A673 (cell line): ENCODE data around the gene SP2. TPM values are rescaled to one million over a fixed set of nuclear protein-coding genes. Genes with fewer than 3 reads are reported as not detected.

Experiments used
- BruUV-seq: library from RNA; stranded (reverse); fragments of 400-500 nt; replicated peaks from 2 replicates; lab custom pipeline; 2021; lab: Mats Ljungman, UMichigan
- CTCF ChIA-PET: fragments of 300-600 bp; sonication (Branson Sonifier 250); formaldehyde crosslinking; loops from one replicate; lab custom pipeline; 2022; ENCODE audit warnings: antibody characterized with exemption; lab: Charles Lee
- POLR2A ChIA-PET: fragments of 300-600 bp; sonication (Branson Sonifier 250); formaldehyde crosslinking; loops from one replicate; lab custom pipeline; 2022; ENCODE audit warnings: antibody characterized with exemption; ENCODE audit not compliant: low non-redundant PET; lab: Charles Lee
- DNase-seq: peaks from one replicate; pipeline ENCODE4 v3.0.0-alpha.2; 2015; ENCODE audit warnings: low spot score
- H3K27ac ChIP-seq: fragments of 200-600 bp; sonication (generic); 2 replicates; pipeline ENCODE4 v1.5.1; 2016; ENCODE audit warnings: mixed run types, low read depth, mild to moderate bottlenecking, mixed read lengths, antibody characterized with exemption, low read length; ENCODE audit not compliant: poor library complexity, severe bottlenecking
- H3K27me3 ChIP-seq: fragments of 200-600 bp; sonication (generic); replicated peaks from 2 replicates; pipeline ENCODE4 v1.6.1; 2017; ENCODE audit warnings: mixed run types, low read depth, mild to moderate bottlenecking, mixed read lengths, antibody characterized with exemption, low read length; ENCODE audit not compliant: insufficient read depth, poor library complexity
- H3K36me3 ChIP-seq: fragments of 200-600 bp; sonication (generic); 2 replicates; pipeline ENCODE4 v1.6.1; 2016; ENCODE audit warnings: mixed run types, mild to moderate bottlenecking, mixed read lengths, antibody characterized with exemption, low read length; ENCODE audit not compliant: insufficient read depth, poor library complexity, severe bottlenecking
- H3K4me1 ChIP-seq: fragments of 200-600 bp; sonication (generic); 2 replicates; pipeline ENCODE4 v1.6.1; 2017; ENCODE audit warnings: mixed run types, mild to moderate bottlenecking, mixed read lengths, antibody characterized with exemption, low read length; ENCODE audit not compliant: insufficient read depth, poor library complexity, severe bottlenecking
- H3K4me3 ChIP-seq: fragments of 200-600 bp; sonication (generic); 2 replicates; pipeline ENCODE4 v1.5.1; 2016; ENCODE audit warnings: low read depth, mixed run types, mild to moderate bottlenecking, mixed read lengths, low read length; ENCODE audit not compliant: poor library complexity, severe bottlenecking
- H3K9me3 ChIP-seq: fragments of 200-600 bp; sonication (generic); 2 replicates; pipeline ENCODE4 v1.6.1; 2016; ENCODE audit warnings: mixed run types, low read depth, mild to moderate bottlenecking, mixed read lengths, antibody characterized with exemption, low read length; ENCODE audit not compliant: poor library complexity, severe bottlenecking
- EZH2 ChIP-seq: fragments of 200-600 bp; sonication (generic); IDR thresholded peaks from 2 replicates; pipeline ENCODE4 v1.6.1; 2017; ENCODE audit warnings: borderline replicate concordance, low read depth, mild to moderate bottlenecking, mixed read lengths, antibody characterized with exemption, low read length; ENCODE audit not compliant: poor library complexity, severe bottlenecking
- intact Hi-C: fragments of 100-400 bp; cut with micrococcal nuclease; formaldehyde crosslinking; loops from one replicate; pipeline ENCODE4 v1.10.0; 2022; ENCODE audit not compliant: unreplicated experiment
- total RNA-seq: library from RNA; stranded (reverse); gene quantifications from 2 replicates; pipeline ENCODE4 v1.2.3, GENCODE V29; 2021
- TF ChIP-seq, protein P1 (sequence below): fragments of 300-800, 200-600 bp; sonication (generic); conservative IDR thresholded peaks from 2 replicates; pipeline ENCODE4 v1.5.1; 2017; ENCODE audit warnings: low read depth, mild to moderate bottlenecking, antibody characterized with exemption, low read length, moderate library complexity, mixed read lengths

SP2 gene
- total RNA-seq, 1 experiment from 2014 or later = 19.5 TPM

DNA sequence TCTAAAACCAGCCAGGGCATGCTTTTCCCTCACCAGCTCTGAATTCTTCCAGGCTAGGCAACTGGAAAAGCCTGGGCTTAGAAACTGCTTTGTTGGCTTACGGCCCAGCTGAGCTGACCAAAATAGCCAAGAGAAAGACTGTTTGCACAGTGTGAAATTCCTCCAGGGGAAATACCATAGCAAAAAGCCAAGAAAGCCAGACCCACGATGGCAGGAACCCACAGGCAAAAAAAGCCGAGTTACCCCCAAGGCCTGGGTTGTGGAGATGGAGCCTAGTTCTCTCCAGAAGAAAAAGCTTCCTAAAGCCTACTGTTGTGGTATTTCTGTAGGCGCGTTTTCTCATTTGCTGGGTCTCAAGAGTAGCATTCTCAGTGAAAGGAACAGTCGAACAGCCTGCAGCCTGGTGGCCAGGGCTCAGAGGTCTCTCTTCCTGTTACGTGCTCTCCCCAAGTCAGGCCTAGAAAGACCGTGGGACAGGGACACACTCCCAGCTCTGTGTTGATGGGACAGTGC lies 9.2 kb downstream of the SP2 start:
- intact Hi-C loops = no loop called here
- DNase-seq = no peak
- POLR2A ChIA-PET = no interaction called here

DNA sequence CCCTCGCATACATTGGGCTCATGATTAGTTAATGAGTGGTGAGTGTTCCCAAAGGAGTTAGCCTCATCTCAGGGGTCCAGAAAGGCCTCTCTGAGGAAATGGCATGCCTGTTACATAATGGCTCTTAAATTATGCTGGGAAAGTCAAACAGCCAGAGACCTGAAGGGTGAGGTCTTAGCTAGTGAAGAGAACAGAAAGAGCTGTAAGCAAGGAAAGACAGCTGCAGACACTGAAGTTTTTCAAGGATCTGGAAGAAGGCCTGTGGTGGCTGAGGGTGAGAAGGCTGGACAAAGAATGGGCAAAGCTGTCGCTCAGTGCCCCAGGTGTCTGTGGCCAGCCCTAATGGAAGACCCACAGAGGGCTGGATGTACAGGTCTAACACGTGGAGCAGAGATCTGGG lies 10.4 kb downstream of the SP2 start:
- DNase-seq = no peak
- TF ChIP-seq, protein P1, sequence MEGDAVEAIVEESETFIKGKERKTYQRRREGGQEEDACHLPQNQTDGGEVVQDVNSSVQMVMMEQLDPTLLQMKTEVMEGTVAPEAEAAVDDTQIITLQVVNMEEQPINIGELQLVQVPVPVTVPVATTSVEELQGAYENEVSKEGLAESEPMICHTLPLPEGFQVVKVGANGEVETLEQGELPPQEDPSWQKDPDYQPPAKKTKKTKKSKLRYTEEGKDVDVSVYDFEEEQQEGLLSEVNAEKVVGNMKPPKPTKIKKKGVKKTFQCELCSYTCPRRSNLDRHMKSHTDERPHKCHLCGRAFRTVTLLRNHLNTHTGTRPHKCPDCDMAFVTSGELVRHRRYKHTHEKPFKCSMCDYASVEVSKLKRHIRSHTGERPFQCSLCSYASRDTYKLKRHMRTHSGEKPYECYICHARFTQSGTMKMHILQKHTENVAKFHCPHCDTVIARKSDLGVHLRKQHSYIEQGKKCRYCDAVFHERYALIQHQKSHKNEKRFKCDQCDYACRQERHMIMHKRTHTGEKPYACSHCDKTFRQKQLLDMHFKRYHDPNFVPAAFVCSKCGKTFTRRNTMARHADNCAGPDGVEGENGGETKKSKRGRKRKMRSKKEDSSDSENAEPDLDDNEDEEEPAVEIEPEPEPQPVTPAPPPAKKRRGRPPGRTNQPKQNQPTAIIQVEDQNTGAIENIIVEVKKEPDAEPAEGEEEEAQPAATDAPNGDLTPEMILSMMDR = no peak
- no peak for TF ChIP-seq EZH2
- Histone ChIP-seq H3K9me3 (no peaks in the 10 kb centered on the region), H3K36me3 (no peaks in the 10 kb centered on the region), H3K4me1 (no peaks in the 10 kb centered on the region), H3K27me3 (no peaks in the 10 kb centered on the region), H3K27ac (no peak overlapping the region), H3K4me3 (no peak overlapping the region)
- BruUV-seq = no TSS peak
- ChIA-PET CTCF (no interaction called here), POLR2A (no interaction called here)
- intact Hi-C loops = no loop called here

More for the DNA sequence above, 9.2 kb downstream of the SP2 start:
- H3K27ac ChIP-seq = peak overlapping the region; percentile 48
- H3K4me3 ChIP-seq = no peak overlapping the region
- TF ChIP-seq, protein P1 = no peak
- TF ChIP-seq EZH2 = no peak
- no peaks in the 10 kb centered on the region for H3K27me3 ChIP-seq
- CTCF ChIA-PET = no interaction called here
- no peaks in the 10 kb centered on the region for H3K9me3 ChIP-seq
- no peaks in the 10 kb centered on the region for H3K4me1 ChIP-seq
- no TSS peak for BruUV-seq
- no peaks in the 10 kb centered on the region for H3K36me3 ChIP-seq

GRCh38 chr17:47907932-47908562 lies 12.0 kb downstream of the SP2 start:
- ChIA-PET CTCF (no interaction called here), POLR2A (no interaction called here)
- H3K4me1 ChIP-seq = no peaks in the 10 kb centered on the region
- no peaks in the 10 kb centered on the region for H3K27me3 ChIP-seq
- H3K27ac ChIP-seq = no peak overlapping the region
- no peak for TF ChIP-seq EZH2
- TF ChIP-seq, protein P1 = no peak
- intact Hi-C loops = no loop called here
- DNase-seq = no peak
- no peak overlapping the region for H3K4me3 ChIP-seq
- H3K9me3 ChIP-seq = no peaks in the 10 kb centered on the region
- H3K36me3 ChIP-seq = no peaks in the 10 kb centered on the region
- no TSS peak for BruUV-seq
